ENCODE measurements around the gene EPHB2.
A peak's percentile ranks its signal among the peaks of the same experiment; 100 is the strongest.

EPHB2 gene

GRCh38 chr1:22963044-22963677 is 252.5 kb downstream of the EPHB2 start:
- DNase-seq = no peak

DNA sequence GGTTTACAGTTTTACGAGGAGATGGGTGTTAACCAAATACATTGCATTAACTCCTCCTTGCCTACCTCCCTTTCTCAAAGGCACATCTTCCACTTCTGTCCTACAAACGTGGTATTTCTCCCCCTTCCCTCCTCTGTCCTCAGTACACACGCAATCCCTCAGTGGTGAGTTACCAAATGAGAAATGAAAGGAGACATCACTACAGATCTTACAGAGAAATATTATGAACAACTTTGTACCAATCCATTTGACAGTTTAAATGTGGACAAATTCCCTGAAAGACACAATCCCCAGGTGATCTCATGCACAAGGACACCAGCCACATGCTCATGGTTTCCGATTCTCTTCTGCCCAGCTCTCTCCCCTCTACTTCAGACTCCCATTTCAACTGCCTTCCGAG is 255.7 kb downstream of the EPHB2 start:
- no peak for DNase-seq

DNA sequence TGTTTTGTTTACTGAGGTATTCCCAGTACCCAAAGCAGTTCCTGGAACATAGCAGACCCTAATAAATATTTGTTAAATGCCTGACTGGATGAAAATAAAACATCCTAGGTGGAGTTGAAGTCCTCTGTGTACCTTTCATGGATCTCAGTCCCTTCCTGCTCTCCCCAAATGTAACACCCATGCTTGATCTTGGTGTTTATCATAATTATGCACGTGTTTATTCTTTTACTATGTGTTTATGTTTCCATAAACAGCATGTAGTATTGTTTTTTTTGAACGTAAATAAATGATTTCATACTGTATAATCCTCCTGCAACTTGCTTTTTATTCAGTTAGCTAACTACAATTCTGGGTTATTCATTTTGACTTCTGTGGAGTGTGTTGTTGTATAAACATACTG is 257.2 kb downstream of the EPHB2 start:
- DNase-seq = no peak

- peak; percentile 86 for DNase-seq
These were observed 258.7 kb downstream of the EPHB2 start for GRCh38 chr1:22969304-22969709.

GRCh38 chr1:22970096-22970495 is 259.5 kb downstream of the EPHB2 start:
- DNase-seq = no peak

Data from DMS53 (cell line).